ENCODE measurements around the gene KRTAP11-1.
A peak's percentile ranks its signal among the peaks of the same experiment; 100 is the strongest.

The KRTAP11-1 gene

DNA sequence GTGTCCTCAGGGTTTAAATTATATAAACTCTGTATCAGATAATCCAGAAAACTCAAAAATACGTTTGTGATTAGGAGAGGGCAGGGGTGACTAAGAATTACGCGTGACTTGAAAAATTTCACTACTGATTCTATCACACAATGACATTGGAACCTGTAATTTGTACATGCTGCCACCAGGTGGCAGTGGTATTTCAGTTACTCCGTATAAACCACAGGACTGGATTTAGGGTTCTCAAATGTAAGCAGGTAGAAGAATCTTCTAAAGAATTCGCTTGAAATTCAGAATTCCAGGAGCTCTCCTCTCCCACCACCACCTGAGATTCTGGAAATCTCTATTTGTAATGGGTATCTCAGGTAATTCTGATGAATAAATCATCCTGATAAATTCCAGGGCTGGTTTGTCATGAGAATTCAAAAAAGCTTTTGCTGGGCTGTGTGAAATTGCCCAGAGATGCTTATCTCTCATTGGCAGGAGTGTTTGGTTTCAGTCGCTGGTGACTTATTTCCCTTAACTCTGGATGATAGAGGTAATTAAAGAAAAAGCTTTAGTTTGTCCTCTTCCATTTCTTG is 50.1 kb downstream of the KRTAP11-1 start:
- H3K4me3 ChIP-seq (replicated peaks; ENCODE audit: insufficient read depth, low read length), result no peak overlapping the region
- peak; percentile 7 to 12 for DNase-seq (ENCODE audit: low read depth in 1 of 2, low spot score in 1 of 2)
- no peak overlapping the region for H3K27ac ChIP-seq (replicated peaks)
- no peak for TF ChIP-seq GABPA (IDR thresholded peaks at IDR 0.05; ENCODE audit: low read depth)
- TF ChIP-seq, protein P1, sequence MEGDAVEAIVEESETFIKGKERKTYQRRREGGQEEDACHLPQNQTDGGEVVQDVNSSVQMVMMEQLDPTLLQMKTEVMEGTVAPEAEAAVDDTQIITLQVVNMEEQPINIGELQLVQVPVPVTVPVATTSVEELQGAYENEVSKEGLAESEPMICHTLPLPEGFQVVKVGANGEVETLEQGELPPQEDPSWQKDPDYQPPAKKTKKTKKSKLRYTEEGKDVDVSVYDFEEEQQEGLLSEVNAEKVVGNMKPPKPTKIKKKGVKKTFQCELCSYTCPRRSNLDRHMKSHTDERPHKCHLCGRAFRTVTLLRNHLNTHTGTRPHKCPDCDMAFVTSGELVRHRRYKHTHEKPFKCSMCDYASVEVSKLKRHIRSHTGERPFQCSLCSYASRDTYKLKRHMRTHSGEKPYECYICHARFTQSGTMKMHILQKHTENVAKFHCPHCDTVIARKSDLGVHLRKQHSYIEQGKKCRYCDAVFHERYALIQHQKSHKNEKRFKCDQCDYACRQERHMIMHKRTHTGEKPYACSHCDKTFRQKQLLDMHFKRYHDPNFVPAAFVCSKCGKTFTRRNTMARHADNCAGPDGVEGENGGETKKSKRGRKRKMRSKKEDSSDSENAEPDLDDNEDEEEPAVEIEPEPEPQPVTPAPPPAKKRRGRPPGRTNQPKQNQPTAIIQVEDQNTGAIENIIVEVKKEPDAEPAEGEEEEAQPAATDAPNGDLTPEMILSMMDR (IDR thresholded peaks at IDR 0.05; ENCODE audit: insufficient read depth, low read length), result peak; percentile 18
- no peaks in the 10 kb centered on the region for H3K27me3 ChIP-seq (ENCODE audit: insufficient read depth, poor library complexity, severe bottlenecking)

All from HL-60 (cell line).